ENCODE measurements around the gene SMAD4. TPM values are rescaled to one million over a fixed set of nuclear protein-coding genes. Genes with fewer than 3 reads are reported as not detected.
"Not testable (repeated sequence)": the region's sequence is repeated elsewhere in the genome, so short reads cannot be mapped to it uniquely, and the experiment has no call there.

The SMAD4 gene
- total RNA-seq, 4 donors from 2014 or later: 86.7 to 104 (median 98.6) TPM

- ATAC-seq (ENCODE audit: low FRiP score): no peak
- no peak for TF ChIP-seq CTCF (IDR thresholded peaks at IDR 0.05)
- no peak for DNase-seq (ENCODE audit: low spot score)
Observed at GRCh38 chr18:51078026-51078425, 48.0 kb downstream of the SMAD4 start.

GRCh38 chr18:51082571-51083267 lies 52.7 kb downstream of the SMAD4 start:
- no peak for ATAC-seq (ENCODE audit: low FRiP score)
- TF ChIP-seq CTCF (IDR thresholded peaks at IDR 0.05): no peak
- no peak for DNase-seq (ENCODE audit: low spot score)

- ATAC-seq (ENCODE audit: low FRiP score) (no peak), DNase-seq (ENCODE audit: low spot score) (no peak)
- TF ChIP-seq CTCF (IDR thresholded peaks at IDR 0.05): no peak
Observed at GRCh38 chr18:51083398-51083797, 53.4 kb downstream of the SMAD4 start.

- no peak for DNase-seq (ENCODE audit: low spot score)
- no peak for TF ChIP-seq CTCF (IDR thresholded peaks at IDR 0.05)
- no peak for ATAC-seq (ENCODE audit: low FRiP score)
Observed at GRCh38 chr18:51088410-51088809, 58.4 kb downstream of the SMAD4 start.

GRCh38 chr18:51089691-51090090 lies 59.7 kb downstream of the SMAD4 start:
- DNase-seq (ENCODE audit: low spot score) (no peak), ATAC-seq (ENCODE audit: low FRiP score) (no peak)
- TF ChIP-seq CTCF (IDR thresholded peaks at IDR 0.05): no peak

- DNase-seq (ENCODE audit: low spot score) (no peak), ATAC-seq (ENCODE audit: low FRiP score) (no peak)
- no peak for TF ChIP-seq CTCF (IDR thresholded peaks at IDR 0.05)
Observed at GRCh38 chr18:51091270-51091669, 61.3 kb downstream of the SMAD4 start.

GRCh38 chr18:51092117-51092516 lies 62.1 kb downstream of the SMAD4 start:
- ATAC-seq (ENCODE audit: low FRiP score) (no peak), DNase-seq (ENCODE audit: low spot score) (no peak)
- TF ChIP-seq CTCF (IDR thresholded peaks at IDR 0.05): no peak

GRCh38 chr18:51092967-51093366 lies 63.0 kb downstream of the SMAD4 start:
- not testable (repeated sequence) for DNase-seq (ENCODE audit: low spot score); ATAC-seq (ENCODE audit: low FRiP score)

Data from omental fat pad (tissue), 4 donors.